Urothelium cell line (cell line): ENCODE results near the gene MCU.

Experiments used
- DNase-seq: peaks from one replicate; pipeline ENCODE4 v3.0.0; 2011; ENCODE audit warnings: low spot score, mixed read lengths
- FAIRE-seq: peaks from 2 replicates; lab custom pipeline; 2011; peaks lifted over from hg19 to GRCh38; lab: Jason Lieb, UNC

MCU gene

DNA sequence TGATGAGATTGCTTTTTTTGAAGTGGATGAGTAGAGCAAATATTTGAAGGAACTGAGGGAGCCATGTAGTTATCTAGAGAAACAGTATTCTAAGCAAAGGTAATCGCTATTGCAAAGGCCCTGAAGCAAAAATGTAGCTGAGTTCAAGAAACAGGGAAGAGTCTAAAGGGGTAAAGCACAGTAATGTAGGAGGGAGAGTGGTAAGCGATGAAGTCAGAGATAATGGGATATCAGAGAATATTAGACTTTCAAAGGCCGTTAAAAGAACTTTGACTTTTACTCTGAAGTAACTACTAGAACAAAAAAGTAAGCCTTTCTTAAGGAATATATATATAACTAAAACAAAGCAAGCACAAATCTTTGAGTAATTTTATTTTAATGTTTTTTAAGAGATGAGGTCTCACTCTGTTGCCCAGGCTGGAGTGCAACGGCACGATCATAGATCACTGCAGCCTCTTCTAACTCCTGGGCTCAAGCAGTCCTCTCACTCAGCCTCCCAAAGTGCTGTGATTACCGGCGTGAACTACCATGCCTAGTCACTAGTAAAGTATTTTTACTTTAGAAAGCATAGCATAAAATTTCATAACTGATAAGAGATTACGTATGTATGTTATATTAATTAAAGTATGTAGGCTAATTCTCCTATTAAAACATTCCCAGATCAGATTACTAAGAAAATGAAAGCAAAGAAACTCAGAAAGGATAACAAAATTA lies 139.9 kb downstream of the MCU start:
- DNase-seq, result no peak
- no peak for FAIRE-seq

DNA sequence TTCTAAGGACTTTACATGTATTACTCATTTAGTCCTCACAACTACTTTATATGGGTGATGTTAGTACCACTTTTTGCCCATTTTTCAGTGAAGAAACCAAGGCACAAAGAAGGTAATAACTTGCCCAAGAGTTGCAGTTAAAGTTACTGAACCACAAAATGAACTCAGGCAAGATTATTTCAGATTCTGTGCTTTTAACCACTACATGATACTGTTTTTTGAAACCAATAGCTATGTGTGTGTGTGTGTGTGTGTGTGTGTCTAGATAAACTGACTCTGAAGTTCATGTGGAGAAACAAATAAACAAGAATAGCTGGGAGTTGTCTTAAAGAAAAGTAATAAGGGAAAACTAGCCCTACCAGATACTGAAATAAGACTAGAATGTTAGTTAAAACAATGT lies 140.8 kb downstream of the MCU start:
- DNase-seq (no peak), FAIRE-seq (no peak)

DNA sequence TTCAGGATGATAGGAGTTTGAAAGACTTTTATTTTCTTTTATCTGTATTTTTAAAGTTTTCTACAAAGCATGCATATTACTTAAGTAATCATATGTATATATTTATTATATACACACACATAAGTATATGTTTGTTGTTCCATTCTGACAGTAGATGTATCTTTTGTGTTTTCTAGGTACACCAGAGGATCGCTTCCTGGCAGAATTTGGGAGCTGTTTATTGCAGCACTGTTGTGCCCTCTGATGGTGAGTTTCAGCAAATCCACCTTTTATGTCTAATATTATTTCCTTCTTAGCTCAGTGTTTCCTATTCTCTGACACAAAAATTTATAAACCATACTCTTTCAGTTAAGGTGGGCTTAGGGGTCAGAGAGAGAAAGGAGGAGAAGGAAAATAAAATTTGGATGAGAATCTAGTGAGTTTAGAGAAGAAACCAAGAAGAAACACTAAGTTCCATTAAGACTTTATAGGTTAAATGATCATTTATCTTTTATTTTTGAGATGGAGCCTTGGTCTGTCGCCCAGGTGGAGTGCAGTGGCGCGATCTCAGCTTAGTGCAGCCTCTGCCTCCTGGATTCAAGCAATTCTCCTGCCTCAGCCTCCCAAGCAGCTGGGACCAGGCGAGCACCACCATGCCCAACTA lies 142.4 kb downstream of the MCU start:
- DNase-seq, result peak; percentile 52
- no peak for FAIRE-seq

DNA sequence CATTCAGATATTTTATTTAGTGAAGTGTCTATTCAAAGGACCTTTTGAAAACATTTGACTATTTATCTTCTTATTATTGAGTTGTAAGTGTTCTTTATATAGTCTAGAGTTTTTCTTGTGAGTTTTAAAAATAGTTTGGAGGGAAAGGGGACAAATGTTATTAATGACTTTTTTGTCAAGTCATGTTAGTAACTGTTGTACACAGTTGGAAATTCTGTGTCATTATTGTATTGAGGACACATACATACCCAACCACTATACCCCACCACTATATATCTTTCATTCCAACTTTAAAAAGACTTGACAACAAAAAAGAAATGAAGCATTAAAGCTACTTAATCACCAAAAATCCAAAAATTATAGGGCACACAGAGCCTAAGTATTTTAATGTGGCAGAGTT lies 148.4 kb downstream of the MCU start:
- FAIRE-seq (no peak), DNase-seq (no peak)

DNA sequence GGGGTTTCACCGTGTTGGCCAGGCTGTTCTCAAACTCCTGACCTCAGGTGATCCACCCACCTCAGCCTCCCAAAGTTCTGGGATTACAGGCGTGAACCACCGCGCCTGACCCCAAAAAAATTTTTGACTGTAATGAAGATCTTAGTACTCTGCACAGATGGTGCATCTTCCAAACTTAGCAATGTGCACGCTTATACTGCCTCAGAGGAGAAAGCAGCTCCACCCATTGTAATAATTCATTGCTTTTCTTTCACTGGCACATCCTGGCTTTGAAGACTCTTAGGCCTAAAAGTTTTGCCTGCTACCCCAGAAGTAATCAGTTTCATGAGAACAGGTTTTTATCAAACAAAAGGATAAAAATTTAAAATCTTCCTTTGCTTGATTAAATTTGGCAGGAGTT lies 149.5 kb downstream of the MCU start:
- DNase-seq, result no peak
- no peak for FAIRE-seq

DNA sequence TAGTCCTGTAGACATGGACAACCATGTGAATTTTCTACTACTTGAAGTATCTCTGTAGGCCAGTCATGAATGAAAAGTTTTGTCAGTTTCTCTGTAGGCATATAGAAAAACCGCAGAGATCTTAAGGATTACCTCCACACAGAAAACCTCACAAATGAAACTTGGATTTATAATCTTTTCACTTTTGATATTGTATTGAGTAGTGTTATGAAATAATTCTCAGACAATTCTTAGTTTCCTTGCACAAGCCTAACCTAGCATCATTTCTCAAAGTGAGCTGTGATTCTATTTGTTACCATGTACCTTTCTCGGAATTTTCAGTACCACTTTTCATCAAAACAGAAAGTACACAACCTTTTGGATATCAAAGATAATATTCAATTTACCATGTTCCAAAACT lies 150.2 kb downstream of the MCU start:
- FAIRE-seq (no peak), DNase-seq (no peak)

DNA sequence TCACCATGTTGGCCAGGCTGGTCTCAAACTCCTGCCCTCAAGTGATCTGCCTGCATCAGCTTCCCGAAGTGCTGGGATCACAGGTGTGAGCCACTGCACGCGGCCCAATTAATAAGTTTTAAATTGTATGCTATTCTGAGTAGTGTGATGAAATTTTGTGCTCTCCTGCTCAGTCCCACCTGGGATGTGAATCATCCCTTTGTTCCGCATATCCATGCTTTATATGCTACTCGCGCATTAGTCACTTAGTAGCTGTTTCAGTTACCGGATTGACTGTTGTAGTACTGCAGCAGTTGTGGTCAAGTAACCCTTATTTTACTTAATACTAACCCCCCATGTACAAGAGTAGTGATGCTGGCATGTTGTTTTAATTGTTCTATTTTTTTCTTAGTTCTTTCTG lies 154.3 kb downstream of the MCU start:
- DNase-seq (peak; percentile 85), FAIRE-seq (peak; percentile 98)

DNA sequence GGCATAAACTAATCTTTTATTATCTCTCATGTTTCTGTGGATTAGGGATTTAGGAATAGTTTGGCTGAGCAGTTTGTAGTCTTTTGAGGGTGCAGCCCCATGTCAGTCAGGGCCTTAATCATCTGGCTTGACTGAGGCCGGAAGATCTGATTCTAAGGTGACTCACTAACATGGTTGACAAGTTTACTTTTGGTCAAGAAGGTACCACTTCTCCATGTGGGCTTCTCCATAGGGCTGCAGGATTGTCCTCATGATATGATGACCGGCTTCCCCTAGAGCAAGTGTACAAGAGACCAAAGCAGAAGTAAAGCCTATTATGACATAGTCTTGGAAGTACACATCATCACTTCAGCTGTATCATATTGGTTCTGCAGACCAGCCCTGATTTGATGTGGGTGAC lies 155.7 kb downstream of the MCU start:
- no peak for FAIRE-seq
- DNase-seq, result no peak

DNA sequence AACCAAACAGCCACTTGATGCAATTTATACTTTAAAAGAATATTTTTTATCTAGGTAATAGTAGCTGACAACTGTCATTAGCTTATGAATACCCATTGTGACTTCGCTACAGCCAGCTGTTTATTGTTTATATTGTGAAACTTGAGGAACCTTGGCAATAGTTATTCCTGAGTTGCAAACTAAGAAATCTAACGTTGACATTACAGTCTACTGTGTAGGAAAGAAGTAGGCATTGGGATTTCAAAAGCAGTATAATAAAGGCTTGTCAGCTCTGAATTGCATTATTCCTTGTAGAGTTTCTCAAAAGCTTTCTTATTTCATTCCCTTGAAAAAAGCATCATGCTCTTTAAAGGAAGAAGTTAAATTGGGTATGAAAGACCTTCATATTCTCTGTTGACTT lies 158.9 kb downstream of the MCU start:
- FAIRE-seq, result no peak
- no peak for DNase-seq

DNA sequence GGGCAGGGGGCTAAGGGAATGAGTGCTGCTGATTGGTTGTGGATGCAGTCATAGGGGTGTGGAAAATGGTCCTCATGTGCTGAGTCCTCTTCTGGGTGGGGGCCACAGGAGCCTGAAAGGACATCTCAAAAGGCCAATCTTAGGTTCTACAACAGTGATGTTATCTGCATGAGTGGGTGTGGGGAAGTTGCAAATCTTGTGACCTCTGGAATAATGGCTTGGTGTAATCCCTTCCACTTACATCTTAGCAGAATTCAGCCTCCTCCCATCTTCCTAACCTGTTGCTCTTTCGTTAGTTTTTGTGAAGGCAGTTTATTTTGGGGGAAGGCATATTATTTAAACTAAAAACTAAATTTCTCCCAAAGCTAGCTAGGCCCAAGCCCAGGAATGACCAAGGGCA lies 159.6 kb downstream of the MCU start:
- FAIRE-seq, result no peak

DNA sequence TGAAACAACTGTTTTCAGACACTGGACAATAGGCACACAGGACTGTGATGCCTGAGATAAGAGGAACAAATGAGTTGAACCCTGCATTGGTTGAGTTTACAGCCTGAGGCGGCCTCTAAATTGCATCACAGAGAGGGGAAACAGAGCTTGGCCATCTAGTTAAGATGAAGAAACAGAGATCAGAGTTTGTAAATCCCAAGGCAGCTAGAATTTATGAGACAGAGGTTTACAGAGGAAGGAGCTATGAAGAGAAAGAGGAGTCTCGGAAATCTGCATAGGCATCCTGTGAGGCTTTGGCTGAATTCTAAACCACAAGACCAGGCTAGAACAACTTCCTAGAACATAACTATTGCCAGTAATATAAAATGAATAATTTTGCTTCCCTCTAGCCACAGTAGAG lies 160.6 kb downstream of the MCU start:
- DNase-seq, result no peak
- FAIRE-seq, result no peak

More for the DNA sequence above, 159.6 kb downstream of the MCU start:
- no peak for DNase-seq

DNA sequence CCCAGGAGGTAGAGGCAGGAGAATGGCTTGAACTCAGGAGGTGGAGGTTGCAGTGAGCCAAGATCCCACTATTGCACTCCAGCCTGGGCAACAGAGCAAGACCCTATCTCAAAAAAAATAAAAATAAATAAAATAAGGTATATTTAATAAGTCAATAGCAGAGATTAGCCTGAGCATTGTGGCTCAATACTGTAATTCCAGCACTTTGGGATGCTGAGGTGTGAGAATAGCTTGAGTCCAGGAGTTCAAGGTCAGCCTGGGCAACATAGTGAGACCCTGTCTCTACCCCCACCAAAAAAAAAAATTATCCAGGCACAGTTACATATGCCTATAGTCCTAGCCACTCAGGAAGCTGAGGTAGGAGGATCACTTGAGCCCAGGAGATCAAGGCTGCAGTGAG lies 163.2 kb downstream of the MCU start:
- no peak for FAIRE-seq

DNA sequence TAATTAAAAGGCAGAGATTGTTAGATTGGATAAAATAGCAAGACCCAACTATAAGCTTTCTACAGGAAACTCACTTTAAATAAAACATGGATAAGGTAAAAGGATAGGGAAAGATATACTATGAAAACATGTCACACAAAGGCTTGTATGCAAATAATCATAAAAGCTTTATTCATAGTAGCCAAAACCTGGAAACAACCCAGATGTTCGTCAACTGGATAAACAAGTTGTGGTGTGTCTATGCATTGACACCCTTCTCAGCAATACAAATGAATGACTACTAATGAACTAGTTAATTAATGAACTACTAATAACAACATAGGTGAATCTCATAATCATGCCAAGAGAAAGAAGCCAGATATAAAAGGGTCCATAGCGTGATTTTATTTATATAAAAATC lies 163.8 kb downstream of the MCU start:
- FAIRE-seq (peak; percentile 27), DNase-seq (no peak)

More for the DNA sequence above, 163.2 kb downstream of the MCU start:
- no peak for DNase-seq

DNA sequence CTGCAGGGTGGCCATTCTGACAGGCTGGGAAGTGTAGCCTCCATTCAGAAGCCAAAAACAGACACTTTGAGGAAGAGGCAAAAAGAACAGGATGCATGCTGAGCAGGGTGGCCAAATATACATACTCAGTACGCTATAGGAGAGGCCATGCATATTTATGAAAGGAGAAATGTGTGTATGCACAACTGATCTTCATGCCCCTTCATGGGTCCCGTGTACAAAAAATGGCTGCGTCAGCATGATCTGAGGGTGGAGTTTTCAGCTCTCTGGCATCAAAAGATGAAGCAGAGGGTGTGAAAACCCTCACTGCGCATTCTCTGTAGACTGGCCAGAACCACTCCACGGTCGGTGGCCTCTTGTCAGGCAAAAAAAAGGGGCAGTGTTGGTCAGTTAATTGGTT lies 166.1 kb downstream of the MCU start:
- no peak for FAIRE-seq
- no peak for DNase-seq

DNA sequence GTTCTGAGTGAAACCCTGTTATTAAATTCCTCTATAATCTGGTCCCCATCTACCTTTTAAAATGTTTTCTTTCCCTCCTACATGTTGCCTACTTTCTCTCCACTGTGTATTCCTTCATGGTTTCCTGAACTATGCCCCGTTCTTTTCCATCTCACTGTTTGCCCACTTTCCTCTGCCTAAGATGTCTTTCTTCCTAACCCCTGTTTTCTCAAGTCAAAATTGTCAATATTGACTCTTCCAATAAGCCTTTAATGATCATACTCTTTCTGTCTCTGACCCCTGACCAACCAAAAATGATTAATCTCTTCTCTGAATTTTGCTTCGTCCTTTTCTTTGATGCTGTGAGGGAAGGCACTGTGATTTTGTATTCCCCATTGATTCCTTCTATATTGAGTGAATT lies 171.0 kb downstream of the MCU start:
- DNase-seq (no peak), FAIRE-seq (no peak)

DNA sequence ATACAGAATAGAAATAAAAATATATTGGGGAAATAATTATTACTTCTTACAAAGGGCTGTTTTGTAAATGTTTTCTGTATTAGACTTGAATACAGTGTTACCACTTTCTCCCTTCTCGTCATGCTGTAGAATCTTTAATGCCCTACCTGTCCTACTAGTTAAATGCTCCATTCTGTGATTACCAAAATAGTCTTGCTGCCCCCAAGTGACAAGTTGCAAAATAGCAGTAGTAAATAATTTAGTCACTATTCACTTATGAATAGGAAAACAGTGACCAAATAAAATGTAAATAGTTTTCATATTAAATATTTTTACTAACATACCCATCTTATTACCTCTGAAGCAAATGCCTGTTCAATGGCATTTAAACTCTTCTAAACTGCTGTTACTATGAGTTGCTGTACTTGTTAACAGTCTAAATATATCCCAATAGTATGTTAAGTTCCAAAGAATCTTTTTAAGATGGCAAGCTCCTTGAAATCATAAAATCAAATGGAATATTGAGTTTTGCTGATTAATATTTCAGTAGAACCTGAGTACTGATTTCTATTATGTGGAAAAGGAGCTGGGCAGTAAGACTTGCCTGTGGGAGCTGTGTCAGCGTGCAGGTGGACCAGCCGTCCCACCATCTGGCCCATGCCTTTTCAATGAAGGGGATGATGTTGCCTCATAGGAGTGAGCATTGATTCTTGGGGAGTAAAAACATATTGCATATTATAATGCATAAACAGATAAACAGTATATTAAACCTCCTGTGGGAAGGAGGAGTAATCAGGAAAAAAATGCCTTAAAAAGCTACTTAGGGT lies 183.5 kb downstream of the MCU start:
- peak; percentile 40 for DNase-seq
- no peak for FAIRE-seq

DNA sequence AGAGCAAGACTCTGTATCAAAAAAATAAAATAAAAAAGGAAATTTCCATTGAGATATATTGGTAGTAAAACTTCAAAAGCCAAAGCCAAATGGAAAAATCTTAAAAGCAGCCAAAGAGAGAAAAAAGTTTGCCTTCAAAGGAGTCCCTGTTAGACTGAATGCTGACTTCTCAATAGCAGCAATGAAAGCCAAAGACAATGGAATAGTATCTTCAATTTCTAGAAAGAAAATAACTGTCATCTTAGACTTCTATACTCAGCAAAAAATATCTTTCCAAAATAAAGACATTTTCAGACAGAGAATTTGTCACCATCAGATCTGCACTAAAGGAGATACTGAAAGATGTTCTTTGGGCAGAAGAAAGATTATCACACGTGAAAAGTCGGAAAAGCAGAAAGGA lies 187.3 kb downstream of the MCU start:
- DNase-seq (no peak), FAIRE-seq (no peak)

DNA sequence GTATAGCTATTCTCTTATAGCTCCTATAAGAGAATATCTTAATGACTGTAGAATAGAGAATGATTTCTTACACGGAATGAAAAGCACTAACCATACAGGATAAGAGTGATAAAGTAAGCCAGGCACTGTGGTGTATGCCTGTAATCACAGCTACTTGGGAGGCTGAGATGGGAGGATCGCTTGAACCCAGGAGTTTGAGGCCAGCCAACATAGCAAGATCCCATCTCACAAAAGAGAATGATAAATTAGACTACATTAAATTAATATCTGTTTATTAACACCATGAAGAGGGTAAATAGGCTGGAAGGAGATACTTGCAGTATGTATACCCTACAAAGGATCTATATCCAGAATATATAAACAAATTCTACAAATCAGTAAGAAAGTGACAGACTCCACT lies 189.3 kb downstream of the MCU start:
- FAIRE-seq, result no peak
- no peak for DNase-seq

DNA sequence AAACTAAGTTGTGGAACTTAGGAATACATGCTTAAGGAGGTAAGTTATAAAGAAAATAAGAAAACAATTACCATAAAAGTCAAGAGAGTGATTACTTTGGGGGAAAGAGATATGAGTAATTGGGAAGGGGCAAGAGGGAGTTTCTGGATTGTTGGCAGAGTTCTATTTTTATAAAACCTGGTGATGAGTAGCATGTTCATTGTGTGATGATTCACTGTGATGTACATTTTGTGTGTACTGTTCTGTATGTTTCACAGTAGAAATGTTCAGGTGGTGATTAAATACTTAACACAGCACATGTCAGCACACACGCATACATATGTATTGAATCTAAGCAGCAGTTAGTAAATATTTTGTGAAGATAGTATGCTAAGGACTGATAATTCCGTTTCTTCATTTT lies 191.9 kb downstream of the MCU start:
- FAIRE-seq (peak; percentile 63), DNase-seq (no peak)

DNA sequence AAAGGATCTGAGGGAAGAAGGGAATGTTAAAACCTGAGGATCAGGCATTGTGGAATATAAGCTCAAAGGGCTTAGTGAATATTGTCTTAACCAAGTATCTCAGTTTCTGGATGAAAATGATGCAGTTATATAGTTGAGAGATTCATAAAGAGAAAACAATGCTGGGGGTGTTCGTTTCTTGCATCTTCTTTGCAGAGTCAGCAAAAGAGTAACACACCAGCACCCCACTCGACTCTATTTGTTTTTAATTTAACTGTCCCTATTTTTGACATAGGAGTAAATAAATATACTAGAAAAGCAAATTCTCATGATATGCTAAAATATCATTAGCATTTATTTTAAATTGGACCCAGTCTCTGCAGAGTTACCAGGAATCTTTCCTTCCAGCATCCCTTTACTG lies 194.0 kb downstream of the MCU start:
- no peak for DNase-seq
- FAIRE-seq, result no peak

DNA sequence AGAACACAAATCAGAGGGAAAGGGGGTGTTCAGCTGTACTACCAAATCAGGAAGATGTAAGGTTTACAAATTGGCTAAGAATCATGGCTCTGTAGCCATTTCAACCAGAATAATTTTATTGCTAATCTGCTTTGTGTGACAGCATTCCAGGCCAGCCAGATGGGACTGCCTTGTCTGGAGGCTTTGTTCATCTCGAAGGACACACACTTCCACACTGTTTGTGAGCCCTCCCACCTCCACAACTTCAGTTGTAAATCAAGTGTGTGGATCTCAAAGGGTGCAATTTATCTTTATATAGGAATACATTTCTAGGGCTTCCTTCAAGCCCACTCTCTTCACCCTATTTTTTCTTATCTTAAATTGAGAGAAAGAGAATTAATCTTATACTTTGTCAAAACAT lies 194.7 kb downstream of the MCU start:
- DNase-seq (no peak), FAIRE-seq (no peak)

DNA sequence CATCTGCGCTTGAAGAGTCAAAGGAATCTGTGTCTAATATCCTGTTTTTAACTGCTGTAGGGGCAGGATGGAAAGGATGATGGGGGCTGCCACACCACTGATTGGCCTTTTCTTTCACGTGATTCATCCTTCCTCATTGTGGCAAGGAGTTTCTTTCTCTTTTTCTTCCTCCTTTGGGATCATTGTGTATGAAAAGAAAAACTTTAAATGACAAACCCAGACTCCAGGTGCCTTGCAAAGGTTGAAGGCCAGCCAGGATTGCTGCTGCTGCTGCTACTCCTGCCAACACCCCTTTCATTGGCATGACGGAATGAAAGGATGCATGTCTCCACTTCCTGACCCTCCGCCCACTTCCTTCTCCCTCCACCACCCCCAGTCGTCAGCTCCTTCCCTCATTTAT lies 195.1 kb downstream of the MCU start:
- DNase-seq (no peak), FAIRE-seq (no peak)
